H54 (cell line): ENCODE measurements around the gene TTC9.

Source experiments
- DNase-seq: peaks from one replicate; pipeline ENCODE4 v3.0.0; 2011; ENCODE audit warnings: low spot score, mixed read lengths; ENCODE audit not compliant: insufficient read length
- FAIRE-seq: peaks from 3 replicates; lab custom pipeline; 2011; peaks lifted over from hg19 to GRCh38; lab: Jason Lieb, UNC
- POLR2A ChIP-seq: IDR thresholded peaks from 2 replicates; pipeline ENCODE4 v1.6.1; 2011; ENCODE audit warnings: low read depth, mild to moderate bottlenecking, low read length

TTC9 gene

DNA sequence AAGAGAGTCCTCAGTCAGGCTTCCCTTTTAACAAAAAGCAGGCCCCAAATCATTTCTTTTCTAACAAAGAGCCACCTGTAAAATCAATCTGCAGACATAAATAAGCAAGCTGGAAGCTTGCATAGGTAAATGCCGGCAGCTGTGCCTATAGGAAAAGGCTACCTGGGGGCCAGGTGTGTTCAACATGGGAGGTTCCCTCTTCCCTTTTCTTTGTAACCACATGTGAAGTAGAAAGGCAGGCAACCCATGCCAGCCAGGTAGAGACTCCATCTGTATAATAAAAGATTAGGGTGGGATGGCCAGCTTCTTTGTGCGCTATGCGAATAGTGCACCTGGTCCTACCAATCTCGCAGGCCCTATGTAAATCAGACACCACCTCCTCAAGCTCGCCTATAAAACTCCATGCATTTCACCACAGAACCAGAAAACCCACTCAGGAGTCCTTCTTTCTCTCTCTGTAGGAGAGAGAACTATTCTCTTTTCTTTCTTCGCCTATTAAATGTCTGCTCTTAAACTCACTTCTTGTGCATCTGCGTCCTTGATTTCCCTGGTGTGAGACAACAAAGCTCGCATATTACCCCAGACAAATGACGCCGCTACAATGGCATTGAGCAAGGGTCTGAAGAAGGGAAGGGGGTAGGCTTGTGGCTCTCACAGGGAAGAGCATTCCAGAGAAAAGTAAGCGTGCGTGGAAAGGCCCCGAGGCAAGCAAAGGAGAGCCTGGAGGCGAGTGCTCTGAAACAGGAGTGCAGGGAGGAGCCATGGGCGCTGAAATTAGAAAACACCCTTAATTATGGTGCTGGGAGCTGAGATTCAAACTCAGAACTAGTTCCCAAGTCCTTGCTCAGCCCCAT is 67.2 kb downstream of the TTC9 start:
- no peak for DNase-seq
- no peak for TF ChIP-seq POLR2A
- no peak for FAIRE-seq

DNA sequence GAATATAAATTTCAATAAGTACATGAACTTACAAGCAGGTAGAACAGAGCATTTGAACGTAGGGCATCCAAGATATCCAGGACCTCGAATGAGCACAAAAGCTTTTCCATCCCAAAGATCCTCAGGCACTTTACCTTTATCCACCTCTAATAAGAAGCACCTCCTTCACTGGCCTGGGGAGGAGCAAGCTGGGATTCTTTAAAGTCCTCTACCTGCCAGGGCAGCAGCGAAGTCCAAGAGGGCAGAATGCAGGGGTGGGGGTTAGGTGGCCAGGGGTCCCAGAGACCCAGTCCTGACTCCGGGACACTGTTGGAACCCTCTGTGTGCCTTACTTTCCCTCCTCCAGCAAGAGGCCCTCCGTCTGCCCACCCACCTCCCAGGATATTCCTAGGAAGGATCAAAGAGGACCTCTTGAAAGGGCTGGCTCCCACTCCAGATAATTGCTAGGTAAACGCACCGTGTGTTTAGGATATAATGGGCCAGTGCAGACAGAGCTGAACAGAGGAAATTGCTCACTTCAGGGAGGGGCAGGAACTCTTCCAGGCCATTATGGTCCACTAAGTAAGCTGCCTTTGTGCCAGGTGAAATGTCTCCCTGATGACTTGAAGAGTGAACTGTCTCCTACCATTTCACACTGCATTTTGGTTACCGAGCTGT is 68.1 kb downstream of the TTC9 start:
- no peak for TF ChIP-seq POLR2A
- DNase-seq (no peak), FAIRE-seq (no peak)

DNA sequence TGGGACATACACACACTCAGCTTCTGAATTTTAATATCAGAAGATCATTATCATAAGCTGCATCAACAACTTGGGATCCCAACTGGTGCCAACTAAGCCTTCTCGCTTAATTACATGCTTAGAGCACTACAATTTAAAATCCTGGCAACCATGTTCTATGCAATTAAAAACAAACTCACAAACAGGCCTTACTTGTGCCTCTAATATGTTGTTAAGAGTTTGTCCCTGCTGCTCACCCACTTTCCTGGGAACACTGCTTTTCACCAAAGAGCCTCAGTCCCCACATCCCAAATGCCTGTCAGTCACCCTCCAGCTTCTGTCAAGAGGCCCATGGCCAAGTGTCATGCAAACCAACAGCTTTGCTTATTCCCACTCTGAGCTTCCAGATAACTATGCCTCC is 69.7 kb downstream of the TTC9 start:
- TF ChIP-seq POLR2A, result no peak
- DNase-seq (no peak), FAIRE-seq (no peak)

DNA sequence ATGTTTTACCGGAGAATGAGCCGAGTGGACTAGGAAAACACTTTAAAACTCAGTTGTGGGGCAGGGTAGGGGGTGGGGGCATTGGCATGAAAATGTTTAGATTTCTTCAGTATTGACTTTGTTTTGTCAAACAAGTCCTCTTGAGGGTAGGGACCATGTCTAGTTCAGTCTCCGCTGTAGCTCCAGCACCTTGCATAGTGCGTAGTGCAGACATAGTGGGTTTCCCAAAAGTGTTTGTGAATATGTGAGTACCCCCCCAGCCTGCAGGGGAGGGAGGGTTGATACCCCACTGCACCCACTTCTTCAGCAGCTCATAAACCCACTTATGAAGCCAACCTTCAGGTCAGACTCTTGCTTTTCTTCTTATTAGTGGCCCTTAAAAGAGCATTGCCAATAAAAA is 71.4 kb downstream of the TTC9 start:
- TF ChIP-seq POLR2A, result no peak
- FAIRE-seq (no peak), DNase-seq (no peak)

DNA sequence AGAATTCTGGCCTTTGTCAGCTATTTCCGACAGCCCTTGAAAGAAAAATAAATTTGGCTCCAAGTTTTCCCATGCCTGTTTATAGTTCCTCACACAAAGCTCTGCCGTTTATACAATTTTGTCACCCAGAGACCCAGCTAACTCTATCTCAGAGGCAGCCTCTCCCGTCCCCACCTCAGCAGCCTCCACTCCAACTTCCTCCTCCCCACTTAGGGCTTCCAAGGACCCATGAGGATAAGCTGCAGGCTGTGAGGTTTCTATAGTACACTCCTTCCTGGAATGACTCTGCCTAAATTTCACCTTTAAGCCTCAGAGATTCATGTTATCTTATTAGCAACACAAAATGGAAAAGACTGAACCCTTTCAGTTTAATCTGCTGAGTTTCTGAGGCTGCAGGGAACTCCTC is 71.8 kb downstream of the TTC9 start:
- FAIRE-seq (no peak), DNase-seq (no peak)
- no peak for TF ChIP-seq POLR2A

DNA sequence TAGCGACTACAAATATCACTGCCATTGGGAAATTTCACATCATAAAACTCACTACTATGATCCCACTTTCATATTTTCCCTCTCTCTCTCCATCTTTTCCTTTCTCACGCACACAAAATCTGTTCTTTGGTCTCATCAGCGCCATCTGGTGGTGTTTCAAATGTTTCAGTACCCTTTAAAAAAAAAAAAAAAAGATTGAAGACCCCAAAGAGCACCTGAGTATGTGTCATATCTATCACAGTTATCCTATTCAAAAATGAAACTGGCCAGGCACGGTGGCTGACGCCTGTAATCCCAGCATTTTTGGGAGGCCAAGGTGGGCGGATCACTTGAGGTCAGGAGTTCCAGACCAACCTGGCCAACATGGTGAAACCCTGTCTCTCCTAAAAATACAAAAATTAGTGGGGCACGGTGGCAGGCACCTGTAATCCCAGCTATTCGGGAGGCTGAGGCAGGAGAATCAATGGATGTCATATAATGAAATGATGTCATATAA is 72.4 kb downstream of the TTC9 start:
- no peak for FAIRE-seq
- TF ChIP-seq POLR2A, result no peak
- DNase-seq, result peak; percentile 19

DNA sequence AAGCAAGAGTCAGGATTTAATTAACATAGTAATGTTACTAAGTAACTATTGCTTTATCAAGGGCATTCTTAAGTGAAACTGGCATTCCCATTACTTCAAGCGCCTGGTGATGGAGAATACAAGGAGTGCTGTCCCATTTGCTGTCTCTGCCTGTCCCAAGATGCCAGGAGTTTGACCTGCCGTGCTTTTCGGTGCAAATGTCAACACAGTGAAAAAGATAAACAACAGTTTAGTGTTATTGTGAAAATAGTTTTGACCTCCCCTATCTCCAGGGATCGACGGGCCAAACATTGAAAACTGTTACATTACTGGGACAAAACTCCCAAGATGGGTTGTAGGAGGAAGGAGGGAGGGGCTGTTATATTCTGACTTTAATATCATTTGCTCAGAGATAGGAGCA is 74.8 kb downstream of the TTC9 start:
- FAIRE-seq, result no peak

DNA sequence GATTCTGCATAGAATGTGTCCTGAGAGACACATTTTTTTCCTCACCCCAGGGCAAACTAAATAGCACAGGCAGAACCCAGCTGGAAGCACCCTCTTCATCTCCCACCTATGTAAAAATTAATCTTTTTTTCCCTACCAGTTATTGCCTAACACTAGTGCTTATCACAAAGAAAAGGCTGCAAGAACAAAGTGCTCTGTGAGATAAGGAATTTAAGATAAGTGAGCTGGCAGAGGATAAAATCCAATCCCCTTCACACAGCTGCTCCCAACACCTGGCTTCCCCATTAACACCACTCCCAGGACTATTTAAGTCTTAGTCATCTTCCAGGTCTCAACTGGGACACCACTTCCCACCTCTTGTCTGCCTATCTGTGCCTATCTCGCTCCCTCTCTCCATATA is 75.2 kb downstream of the TTC9 start:
- TF ChIP-seq POLR2A, result no peak
- DNase-seq, result no peak

More for the DNA sequence above, 74.8 kb downstream of the TTC9 start:
- no peak for DNase-seq
- no peak for TF ChIP-seq POLR2A

DNA sequence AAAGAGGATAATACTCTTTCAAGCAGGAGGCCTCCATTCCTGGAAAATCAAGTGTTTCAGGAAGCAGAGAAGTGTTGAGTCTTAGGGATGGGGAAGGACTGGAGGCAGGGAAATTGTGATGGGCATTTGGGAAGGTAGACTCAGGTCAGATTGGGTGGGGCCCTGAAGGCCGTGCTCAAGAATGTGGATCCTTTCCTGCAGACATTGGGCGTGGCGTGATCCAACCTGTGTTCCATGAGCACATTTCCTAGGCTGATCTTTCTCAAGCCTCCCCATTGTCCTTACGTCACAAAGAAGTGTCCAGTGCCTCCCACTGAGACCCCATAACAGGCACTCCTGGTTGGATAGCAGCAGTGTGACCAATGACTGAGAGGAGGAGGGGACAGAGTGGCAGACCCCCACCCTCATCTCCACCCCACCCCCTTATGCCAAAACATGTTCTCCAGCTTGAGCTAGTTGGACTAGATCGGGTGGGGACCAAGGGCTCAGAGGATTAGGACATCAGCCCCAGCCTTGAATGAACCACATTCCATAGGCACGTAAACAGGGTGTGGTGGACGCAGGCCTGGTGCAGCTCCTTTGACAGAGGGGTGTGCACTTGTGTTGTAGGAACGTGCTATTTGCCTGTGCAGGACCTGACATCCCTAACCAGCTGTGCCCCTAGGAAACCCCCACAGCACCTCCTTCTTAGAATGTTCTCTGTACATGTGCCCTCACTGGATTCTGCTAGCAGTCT is 76.8 kb downstream of the TTC9 start:
- DNase-seq (no peak), FAIRE-seq (no peak)

More for the DNA sequence above, 75.2 kb downstream of the TTC9 start:
- no peak for FAIRE-seq

DNA sequence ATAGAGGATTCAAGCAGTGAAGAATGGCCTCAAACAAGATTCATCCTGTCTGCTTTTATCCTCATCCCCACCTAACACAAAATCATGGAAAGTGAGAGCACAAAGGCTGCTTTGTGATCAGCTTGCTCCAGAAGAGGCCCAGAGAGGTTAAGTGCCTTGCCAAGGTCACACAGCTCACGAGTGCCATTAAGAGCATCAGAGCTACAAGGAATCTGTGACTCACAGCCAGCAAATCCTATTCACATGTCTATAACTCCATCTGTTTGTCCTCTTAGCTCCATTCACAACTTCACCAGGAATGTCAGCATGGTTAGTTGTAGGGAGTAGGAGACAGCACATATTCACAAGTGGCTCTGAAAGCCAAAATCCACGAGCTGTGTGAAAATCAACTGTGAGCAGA is 79.8 kb downstream of the TTC9 start:
- DNase-seq (no peak), FAIRE-seq (no peak)
- no peak for TF ChIP-seq POLR2A

More for the DNA sequence above, 76.8 kb downstream of the TTC9 start:
- TF ChIP-seq POLR2A, result no peak

DNA sequence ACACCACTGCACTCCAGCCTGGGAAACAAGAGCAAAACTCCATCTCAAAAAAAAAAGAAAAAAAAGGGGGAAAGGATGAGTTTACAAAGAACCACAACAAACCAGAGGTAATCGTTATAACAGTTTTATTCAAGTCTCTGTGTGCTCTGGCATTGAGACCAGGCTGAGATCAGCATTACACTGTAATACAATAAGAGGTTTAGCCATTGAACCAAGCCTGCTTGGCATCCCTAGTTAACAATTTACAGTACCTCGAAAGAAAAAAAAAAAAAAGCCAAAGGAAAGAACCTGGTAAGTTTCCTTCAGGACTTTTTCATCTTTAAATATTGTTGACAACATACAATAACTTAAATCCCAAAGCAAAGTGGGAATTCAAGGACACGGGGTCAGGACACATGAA is 80.7 kb downstream of the TTC9 start:
- no peak for TF ChIP-seq POLR2A
- DNase-seq (no peak), FAIRE-seq (no peak)

DNA sequence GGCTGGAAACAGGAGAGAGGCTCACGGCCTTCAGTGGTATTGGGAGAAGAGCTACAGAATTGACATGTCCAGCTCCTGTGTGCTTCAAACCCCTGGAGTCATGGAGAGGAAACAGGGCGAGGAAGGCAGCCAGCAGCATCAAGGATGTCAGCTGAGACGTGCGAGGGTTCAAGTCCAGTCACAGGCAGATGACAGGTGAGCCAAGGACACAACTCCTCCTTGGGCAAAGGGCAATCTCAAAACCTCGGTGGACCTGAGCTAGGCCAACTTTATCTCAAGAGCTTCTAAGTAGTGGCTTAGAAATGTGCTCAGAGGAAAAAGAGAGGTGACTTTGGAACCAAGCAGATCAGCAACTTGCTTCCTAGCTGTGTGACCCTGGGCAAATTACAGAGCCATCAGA is 81.6 kb downstream of the TTC9 start:
- DNase-seq (no peak), FAIRE-seq (no peak)

DNA sequence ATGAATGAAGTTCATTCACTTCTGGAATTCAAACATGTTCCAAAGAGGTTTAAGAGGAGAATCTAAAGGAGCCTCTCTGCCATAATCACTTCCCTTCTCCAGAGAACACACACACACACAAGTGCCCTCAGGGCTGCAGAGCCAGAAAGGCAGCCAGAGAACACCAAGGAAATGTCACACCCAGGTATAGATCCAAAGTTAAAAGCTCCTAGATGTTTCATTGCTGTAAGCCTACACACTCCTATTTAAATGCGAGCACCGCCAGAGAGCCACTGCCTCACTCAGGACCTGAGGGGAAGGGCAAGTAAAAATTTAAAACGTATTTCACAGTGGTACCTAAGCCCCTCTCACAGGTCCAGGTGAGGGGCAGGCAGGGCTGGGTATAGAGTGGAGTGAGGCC is 82.4 kb downstream of the TTC9 start:
- TF ChIP-seq POLR2A, result no peak
- FAIRE-seq (no peak), DNase-seq (no peak)

More for the DNA sequence above, 81.6 kb downstream of the TTC9 start:
- no peak for TF ChIP-seq POLR2A

DNA sequence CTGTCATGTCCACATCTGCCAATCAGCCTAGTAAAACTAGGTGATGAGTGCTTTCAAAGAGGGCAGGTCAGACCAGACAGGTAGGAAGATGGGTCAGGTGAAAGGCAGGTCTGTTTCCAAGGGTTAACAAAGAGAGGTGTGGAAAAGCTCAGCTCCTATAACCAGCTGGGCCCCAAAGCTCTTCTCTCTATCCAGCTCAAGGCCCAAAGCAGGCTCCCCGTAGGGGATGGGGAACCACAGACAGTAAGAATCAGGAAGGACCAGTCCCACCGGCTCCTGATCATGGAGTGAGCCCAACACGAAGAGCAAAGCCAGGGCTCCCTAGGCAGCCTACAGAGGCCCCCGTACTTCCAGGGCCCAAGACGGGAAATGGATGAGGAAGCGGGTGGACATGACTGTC is 83.2 kb downstream of the TTC9 start:
- DNase-seq, result no peak
- FAIRE-seq, result no peak
- TF ChIP-seq POLR2A, result no peak
